HepG2 (cell line): ENCODE results near the gene TP53TG5. TPM values are rescaled to one million over a fixed set of nuclear protein-coding genes. Genes with fewer than 3 reads are reported as not detected.

Source experiments
- CC2D1A ChIP-seq: sonication (generic); formaldehyde crosslinking; IDR thresholded peaks from 2 replicates; pipeline ENCODE4 v1.8.1; 2023; ENCODE audit warnings: mild to moderate bottlenecking, missing genetic modification reagents
- IKZF1 ChIP-seq: fragments of 450-650 bp; IDR thresholded peaks from 2 replicates; pipeline ENCODE4 v1.7.1; 2016
- MATR3 ChIP-seq: sonication (generic); formaldehyde crosslinking; IDR thresholded peaks from 2 replicates; pipeline ENCODE4 v1.4.0; 2020; ENCODE audit warnings: missing genetic modification reagents
- MIER2 ChIP-seq: IDR thresholded peaks from 2 replicates; pipeline ENCODE4 v1.6.1; 2016; ENCODE audit warnings: missing biosample characterization, missing genetic modification reagents
- NFE2 ChIP-seq: sonication (generic); formaldehyde crosslinking; IDR thresholded peaks from 2 replicates; pipeline ENCODE4 v1.4.0; 2020; ENCODE audit warnings: missing genetic modification reagents
- NPAS2 ChIP-seq: sonication (generic); formaldehyde crosslinking; IDR thresholded peaks from 2 replicates; pipeline ENCODE4 v1.8.0; 2022; ENCODE audit warnings: mild to moderate bottlenecking, missing genetic modification reagents, borderline replicate concordance
- PCBP1 ChIP-seq: fragments of 200-400 bp; formaldehyde crosslinking; IDR thresholded peaks from 2 replicates; pipeline ENCODE4 v1.6.1; 2017; ENCODE audit warnings: mild to moderate bottlenecking, low read depth, low read length, borderline replicate concordance
- SALL2 ChIP-seq: sonication (generic); formaldehyde crosslinking; IDR thresholded peaks from 2 replicates; pipeline ENCODE4 v1.8.1; 2023; ENCODE audit warnings: mild to moderate bottlenecking, missing genetic modification reagents, inconsistent platforms
- ZNF24 ChIP-seq: fragments of 450-650 bp; IDR thresholded peaks from 2 replicates; pipeline ENCODE4 v1.6.1; 2017; ENCODE audit warnings: antibody characterized with exemption, mild to moderate bottlenecking
- ZNF317 ChIP-seq: sonication (generic); formaldehyde crosslinking; IDR thresholded peaks from 2 replicates; pipeline ENCODE4 v1.5.0; 2020; ENCODE audit warnings: mild to moderate bottlenecking, missing genetic modification reagents
- ZNF724P ChIP-seq: sonication (generic); formaldehyde crosslinking; IDR thresholded peaks from 2 replicates; pipeline ENCODE4 v1.8.0; 2022; ENCODE audit warnings: missing genetic modification reagents, borderline replicate concordance
- ZSCAN31 ChIP-seq: sonication (generic); formaldehyde crosslinking; IDR thresholded peaks from 2 replicates; pipeline ENCODE4 v1.5.0; 2020; ENCODE audit warnings: low read depth, mild to moderate bottlenecking, missing genetic modification reagents
- polyA plus RNA-seq, 8 experiments: library from polyadenylated mRNA; depleted of rRNA in 3 of 8; stranded (reverse) in 7 of 8; unstranded in 1 of 8; fragments of >200 nt; fragmentation: Illumina TruSeq in 4 of 8; extraction: Trizol in 4 of 8; gene quantifications; 2 replicates each; pipeline versions ENCODE4 v1.2.1 to v1.2.3, GENCODE V29; 2011 to 2016; ENCODE audit warnings: low read depth in 4 of 8, missing spikeins in 1 of 8, mixed read lengths in 1 of 8; ENCODE audit not compliant: insufficient read depth in 1 of 8
- total RNA-seq, 5 experiments: library from RNA; depleted of rRNA; stranded (reverse); fragments of >200 nt; fragmentation: Illumina TruSeq; extraction: Trizol; gene quantifications; 2 replicates each; pipeline ENCODE4 v1.2.3, GENCODE V29; 2016; ENCODE audit warnings: low read depth in 1 of 5
- TF ChIP-seq, protein P1 (sequence below): sonication (generic); formaldehyde crosslinking; IDR thresholded peaks from 2 replicates; pipeline ENCODE4 v1.4.0; 2020; ENCODE audit warnings: missing genetic modification reagents, mild to moderate bottlenecking, borderline replicate concordance
- TF ChIP-seq, protein P2 (sequence below): sonication (generic); formaldehyde crosslinking; IDR thresholded peaks from 2 replicates; pipeline ENCODE4 v1.8.0; 2022; ENCODE audit warnings: low read depth, missing genetic modification reagents
- TF ChIP-seq, protein P3 (sequence below), 2 experiments: fragments of 450-650 bp in 1 of 2; sonication (generic) in 1 of 2; formaldehyde crosslinking; IDR thresholded peaks; 2 replicates each; pipeline versions ENCODE4 v1.5.0 to v1.8.0; 2020 to 2022; ENCODE audit warnings: mild to moderate bottlenecking in 1 of 2, missing genetic modification reagents in 1 of 2
- TF ChIP-seq, protein P4 (sequence below): IDR thresholded peaks from 2 replicates; pipeline ENCODE4 v1.6.1; 2016; ENCODE audit warnings: mild to moderate bottlenecking, missing biosample characterization, missing genetic modification reagents
- TF ChIP-seq, protein P5 (sequence below): sonication (generic); formaldehyde crosslinking; IDR thresholded peaks from 2 replicates; pipeline ENCODE4 v1.9.0; 2021; ENCODE audit warnings: mild to moderate bottlenecking, missing genetic modification reagents

TP53TG5 gene
- total and polyA plus RNA-seq, 2 of the 13 experiments (the other 11 are each of a cell fraction or from before 2014, with no cell fraction given) = 0.11 TPM; not detected in 1

DNA sequence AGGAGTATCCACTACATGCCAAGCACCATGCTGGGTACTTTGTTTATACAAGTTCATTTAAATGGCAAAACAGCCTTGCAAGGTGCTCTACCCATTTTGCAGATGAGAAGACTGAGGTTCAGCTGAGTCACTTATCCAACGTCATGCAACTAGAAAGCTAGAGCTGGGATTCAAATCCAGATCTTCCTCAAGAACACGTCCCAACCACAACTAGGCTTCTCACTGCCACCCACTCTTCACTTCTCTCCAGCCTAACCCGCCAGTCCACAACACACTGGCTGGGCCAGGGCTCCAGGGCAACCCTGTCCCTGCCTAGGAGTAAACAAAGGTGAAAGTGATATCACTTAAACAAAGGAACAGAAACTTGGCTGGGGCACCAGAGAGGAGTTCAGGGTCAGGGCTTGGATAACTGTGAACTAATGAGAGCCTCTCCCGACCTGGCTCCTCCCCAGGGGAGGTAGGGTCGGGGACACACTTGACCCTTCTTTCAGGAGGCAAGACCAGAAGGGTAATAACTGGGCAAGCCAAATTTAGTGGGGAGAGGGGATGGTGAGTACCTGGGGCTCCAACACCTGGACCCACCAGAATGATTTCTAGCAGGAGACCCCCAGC is 37.8 kb downstream of the TP53TG5 start (continued):
- TF ChIP-seq, protein P1, sequence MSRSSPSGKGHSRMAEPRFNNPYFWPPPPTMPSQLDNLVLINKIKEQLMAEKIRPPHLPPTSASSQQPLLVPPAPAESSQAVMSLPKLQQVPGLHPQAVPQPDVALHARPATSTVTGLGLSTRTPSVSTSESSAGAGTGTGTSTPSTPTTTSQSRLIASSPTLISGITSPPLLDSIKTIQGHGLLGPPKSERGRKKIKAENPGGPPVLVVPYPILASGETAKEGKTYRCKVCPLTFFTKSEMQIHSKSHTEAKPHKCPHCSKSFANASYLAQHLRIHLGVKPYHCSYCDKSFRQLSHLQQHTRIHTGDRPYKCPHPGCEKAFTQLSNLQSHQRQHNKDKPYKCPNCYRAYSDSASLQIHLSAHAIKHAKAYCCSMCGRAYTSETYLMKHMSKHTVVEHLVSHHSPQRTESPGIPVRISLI (CRISPR knock-in tag) = no peak; the same call in 1 of the 2 replicates
- no peak for TF ChIP-seq SALL2 (CRISPR knock-in tag)
- no peak for TF ChIP-seq ZNF317 (CRISPR knock-in tag)
- no peak for TF ChIP-seq MATR3 (CRISPR knock-in tag)
- TF ChIP-seq, protein P2, sequence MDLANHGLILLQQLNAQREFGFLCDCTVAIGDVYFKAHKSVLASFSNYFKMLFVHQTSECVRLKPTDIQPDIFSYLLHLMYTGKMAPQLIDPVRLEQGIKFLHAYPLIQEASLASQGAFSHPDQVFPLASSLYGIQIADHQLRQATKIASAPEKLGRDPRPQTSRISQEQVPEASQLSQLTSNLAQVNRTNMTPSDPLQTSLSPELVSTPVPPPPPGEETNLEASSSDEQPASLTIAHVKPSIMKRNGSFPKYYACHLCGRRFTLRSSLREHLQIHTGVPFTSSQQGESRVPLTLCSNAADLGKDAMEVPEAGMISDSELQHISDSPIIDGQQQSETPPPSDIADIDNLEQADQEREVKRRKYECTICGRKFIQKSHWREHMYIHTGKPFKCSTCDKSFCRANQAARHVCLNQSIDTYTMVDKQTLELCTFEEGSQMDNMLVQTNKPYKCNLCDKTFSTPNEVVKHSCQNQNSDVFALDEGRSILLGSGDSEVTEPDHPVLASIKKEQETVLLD = no peak
- peak; percentile 83 for TF ChIP-seq ZNF24
- 0 out of 2 replicates have a peak, but pooled peaks have one; percentile 23 for TF ChIP-seq MIER2
- TF ChIP-seq, protein P3, sequence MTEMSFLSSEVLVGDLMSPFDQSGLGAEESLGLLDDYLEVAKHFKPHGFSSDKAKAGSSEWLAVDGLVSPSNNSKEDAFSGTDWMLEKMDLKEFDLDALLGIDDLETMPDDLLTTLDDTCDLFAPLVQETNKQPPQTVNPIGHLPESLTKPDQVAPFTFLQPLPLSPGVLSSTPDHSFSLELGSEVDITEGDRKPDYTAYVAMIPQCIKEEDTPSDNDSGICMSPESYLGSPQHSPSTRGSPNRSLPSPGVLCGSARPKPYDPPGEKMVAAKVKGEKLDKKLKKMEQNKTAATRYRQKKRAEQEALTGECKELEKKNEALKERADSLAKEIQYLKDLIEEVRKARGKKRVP (CRISPR knock-in tag; IDR thresholded peaks at IDR 0.05) = no peak
- TF ChIP-seq IKZF1 = no peak
- TF ChIP-seq, protein P4, sequence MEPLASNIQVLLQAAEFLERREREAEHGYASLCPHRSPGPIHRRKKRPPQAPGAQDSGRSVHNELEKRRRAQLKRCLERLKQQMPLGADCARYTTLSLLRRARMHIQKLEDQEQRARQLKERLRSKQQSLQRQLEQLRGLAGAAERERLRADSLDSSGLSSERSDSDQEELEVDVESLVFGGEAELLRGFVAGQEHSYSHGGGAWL (CRISPR knock-in tag) = no peak
- no peak for TF ChIP-seq PCBP1
- no peak for TF ChIP-seq ZNF724P (CRISPR knock-in tag)
- 0 out of 2 replicates have a peak, but pooled peaks have one; percentile 61 for TF ChIP-seq ZSCAN31 (CRISPR knock-in tag)
- no peak for TF ChIP-seq NPAS2 (CRISPR knock-in tag)
- peak; percentile 87 for TF ChIP-seq NFE2 (CRISPR knock-in tag)
- TF ChIP-seq, protein P5, sequence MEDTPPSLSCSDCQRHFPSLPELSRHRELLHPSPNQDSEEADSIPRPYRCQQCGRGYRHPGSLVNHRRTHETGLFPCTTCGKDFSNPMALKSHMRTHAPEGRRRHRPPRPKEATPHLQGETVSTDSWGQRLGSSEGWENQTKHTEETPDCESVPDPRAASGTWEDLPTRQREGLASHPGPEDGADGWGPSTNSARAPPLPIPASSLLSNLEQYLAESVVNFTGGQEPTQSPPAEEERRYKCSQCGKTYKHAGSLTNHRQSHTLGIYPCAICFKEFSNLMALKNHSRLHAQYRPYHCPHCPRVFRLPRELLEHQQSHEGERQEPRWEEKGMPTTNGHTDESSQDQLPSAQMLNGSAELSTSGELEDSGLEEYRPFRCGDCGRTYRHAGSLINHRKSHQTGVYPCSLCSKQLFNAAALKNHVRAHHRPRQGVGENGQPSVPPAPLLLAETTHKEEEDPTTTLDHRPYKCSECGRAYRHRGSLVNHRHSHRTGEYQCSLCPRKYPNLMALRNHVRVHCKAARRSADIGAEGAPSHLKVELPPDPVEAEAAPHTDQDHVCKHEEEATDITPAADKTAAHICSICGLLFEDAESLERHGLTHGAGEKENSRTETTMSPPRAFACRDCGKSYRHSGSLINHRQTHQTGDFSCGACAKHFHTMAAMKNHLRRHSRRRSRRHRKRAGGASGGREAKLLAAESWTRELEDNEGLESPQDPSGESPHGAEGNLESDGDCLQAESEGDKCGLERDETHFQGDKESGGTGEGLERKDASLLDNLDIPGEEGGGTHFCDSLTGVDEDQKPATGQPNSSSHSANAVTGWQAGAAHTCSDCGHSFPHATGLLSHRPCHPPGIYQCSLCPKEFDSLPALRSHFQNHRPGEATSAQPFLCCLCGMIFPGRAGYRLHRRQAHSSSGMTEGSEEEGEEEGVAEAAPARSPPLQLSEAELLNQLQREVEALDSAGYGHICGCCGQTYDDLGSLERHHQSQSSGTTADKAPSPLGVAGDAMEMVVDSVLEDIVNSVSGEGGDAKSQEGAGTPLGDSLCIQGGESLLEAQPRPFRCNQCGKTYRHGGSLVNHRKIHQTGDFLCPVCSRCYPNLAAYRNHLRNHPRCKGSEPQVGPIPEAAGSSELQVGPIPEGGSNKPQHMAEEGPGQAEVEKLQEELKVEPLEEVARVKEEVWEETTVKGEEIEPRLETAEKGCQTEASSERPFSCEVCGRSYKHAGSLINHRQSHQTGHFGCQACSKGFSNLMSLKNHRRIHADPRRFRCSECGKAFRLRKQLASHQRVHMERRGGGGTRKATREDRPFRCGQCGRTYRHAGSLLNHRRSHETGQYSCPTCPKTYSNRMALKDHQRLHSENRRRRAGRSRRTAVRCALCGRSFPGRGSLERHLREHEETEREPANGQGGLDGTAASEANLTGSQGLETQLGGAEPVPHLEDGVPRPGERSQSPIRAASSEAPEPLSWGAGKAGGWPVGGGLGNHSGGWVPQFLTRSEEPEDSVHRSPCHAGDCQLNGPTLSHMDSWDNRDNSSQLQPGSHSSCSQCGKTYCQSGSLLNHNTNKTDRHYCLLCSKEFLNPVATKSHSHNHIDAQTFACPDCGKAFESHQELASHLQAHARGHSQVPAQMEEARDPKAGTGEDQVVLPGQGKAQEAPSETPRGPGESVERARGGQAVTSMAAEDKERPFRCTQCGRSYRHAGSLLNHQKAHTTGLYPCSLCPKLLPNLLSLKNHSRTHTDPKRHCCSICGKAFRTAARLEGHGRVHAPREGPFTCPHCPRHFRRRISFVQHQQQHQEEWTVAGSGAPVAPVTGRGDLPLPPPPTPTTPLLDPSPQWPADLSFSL = no peak
- TF ChIP-seq CC2D1A (CRISPR knock-in tag) = no peak
